Erythroblast (primary cell): ENCODE measurements around the gene PPDPF.

Experiments used
- GATA1 ChIP-seq: IDR thresholded peaks from 2 replicates; pipeline ENCODE4 v1.6.1; 2011; ENCODE audit warnings: low read depth, mild to moderate bottlenecking, control low read depth, low read length, moderate library complexity
- POLR2A ChIP-seq: IDR thresholded peaks from 2 replicates; pipeline ENCODE4 v1.6.1; 2011; ENCODE audit warnings: mild to moderate bottlenecking, low read length

DNA sequence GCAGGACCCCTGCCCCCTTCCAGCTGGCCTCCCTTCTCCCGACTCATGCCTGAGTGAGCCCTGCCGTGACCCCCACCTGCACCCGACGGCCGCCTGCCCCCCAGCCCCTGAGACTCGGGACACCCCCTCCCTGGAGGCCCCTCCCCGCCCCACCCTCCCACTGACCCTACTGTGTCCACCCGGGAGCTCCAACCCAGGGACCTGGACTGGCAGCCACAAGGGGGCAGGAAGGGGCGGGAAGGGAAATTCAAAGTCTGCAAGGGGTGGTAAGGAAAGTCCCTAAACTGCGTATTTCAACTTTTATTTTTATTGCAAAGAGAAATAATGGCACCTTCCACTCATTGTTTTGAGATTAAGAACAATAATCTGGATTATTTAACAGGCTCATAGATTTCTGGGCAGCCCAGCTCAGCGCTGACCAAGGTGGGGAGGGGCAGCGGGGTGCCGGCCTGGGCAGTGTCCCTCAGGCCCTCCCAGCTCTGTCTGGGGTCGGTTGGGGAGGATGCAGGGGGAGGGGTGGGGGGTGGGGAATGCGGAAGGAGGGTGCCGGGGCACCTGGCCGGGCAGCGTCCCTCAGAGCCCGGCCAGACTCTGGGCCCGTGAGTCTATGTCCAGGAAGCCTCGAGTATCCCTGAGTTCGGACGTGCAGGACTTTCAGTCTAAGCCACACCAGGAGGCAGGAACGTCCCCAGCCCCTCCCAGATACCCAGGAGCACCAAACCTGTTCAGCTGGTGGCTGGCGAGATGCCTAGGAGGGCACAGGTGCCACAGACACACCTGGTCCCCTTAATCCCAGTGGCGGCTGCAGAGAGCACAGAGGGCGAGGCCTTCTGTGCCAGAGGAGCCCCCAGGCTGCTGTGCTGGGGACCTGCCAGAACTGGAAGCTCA is 17.9 kb downstream of the PPDPF start:
- TF ChIP-seq POLR2A, result no peak
- TF ChIP-seq GATA1, result no peak
